ENCODE data around the gene GNAQ. TPM values are rescaled to one million over a fixed set of nuclear protein-coding genes. Genes with fewer than 3 reads are reported as not detected.
A peak's percentile ranks its signal among the peaks of the same experiment; 100 is the strongest.

GNAQ gene
- total and polyA plus RNA-seq, 2 experiments from 2014 or later = 21.1 to 43.1 TPM

DNA sequence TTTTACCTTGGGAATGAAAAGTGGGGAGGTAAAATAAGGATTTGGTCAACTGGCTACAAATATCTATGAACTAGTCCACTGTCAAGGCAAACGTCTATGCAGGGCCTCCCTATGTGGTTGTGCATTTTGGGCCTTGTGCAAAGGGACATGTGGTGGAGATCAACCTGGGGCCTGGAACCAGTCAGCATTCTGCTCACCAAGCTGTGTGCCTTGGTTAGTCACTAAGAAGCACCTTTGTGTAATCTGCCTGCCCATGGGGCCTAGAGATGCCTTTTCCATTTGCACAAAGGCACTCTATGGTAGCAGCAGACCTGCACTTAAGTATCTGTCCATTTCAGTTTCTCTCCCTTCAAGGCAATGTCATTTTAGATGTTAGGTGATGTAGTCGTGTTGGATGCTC is 184.0 kb downstream of the GNAQ start:
- Mint-ChIP-seq H3K4me3 (no peak overlapping the region), H3K36me3 (ENCODE audit: low read depth) (no peaks in the 10 kb centered on the region), H3K4me1 (peaks cover 30% of the 10 kb centered on the region), H3K27me3 (ENCODE audit: insufficient read depth, low read depth, poor library complexity) (no peaks in the 10 kb centered on the region), H3K27ac (peak overlapping the region; percentile 31; the same call in 1 of the 2 replicates), H3K9me3 (no peaks in the 10 kb centered on the region)
- Histone ChIP-seq H4K20me1 (replicated peaks; ENCODE audit: insufficient read depth) (0 out of 2 replicates have a peak, but pooled peaks cover 7% of the 10 kb centered on the region), H2AFZ (no peak overlapping the region), H3F3A (replicated peaks; ENCODE audit: low read depth) (no peaks in the 10 kb centered on the region), H3K4me3 (no peak overlapping the region), H3K27me3 (ENCODE audit: insufficient read depth) (no peaks in the 10 kb centered on the region), H3K4me1 (ENCODE audit: insufficient read depth) (no peaks in the 10 kb centered on the region), H3K36me3 (ENCODE audit: insufficient read depth) (no peaks in the 10 kb centered on the region), H3K27ac (ENCODE audit: low read depth) (no peak overlapping the region), H3K9me2 (ENCODE audit: insufficient read depth) (0 out of 2 replicates have a peak, but pooled peaks cover 5% of the 10 kb centered on the region), H3K79me2 (replicated peaks; ENCODE audit: insufficient read depth) (peaks cover 3% of the 10 kb centered on the region), H3K4me2 (no peak overlapping the region)
- no peak for TF ChIP-seq EZH2 (IDR thresholded peaks at IDR 0.05; ENCODE audit: low read depth, unreplicated experiment)
- TF ChIP-seq, protein P1, sequence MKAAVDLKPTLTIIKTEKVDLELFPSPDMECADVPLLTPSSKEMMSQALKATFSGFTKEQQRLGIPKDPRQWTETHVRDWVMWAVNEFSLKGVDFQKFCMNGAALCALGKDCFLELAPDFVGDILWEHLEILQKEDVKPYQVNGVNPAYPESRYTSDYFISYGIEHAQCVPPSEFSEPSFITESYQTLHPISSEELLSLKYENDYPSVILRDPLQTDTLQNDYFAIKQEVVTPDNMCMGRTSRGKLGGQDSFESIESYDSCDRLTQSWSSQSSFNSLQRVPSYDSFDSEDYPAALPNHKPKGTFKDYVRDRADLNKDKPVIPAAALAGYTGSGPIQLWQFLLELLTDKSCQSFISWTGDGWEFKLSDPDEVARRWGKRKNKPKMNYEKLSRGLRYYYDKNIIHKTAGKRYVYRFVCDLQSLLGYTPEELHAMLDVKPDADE (IDR thresholded peaks at IDR 0.05) = no peak
- no peak for TF ChIP-seq POLR2AphosphoS5 (IDR thresholded peaks at IDR 0.05; ENCODE audit: low read depth)
- no peak for TF ChIP-seq NANOG (IDR thresholded peaks at IDR 0.05; ENCODE audit: borderline replicate concordance)
- TF ChIP-seq, protein P2, sequence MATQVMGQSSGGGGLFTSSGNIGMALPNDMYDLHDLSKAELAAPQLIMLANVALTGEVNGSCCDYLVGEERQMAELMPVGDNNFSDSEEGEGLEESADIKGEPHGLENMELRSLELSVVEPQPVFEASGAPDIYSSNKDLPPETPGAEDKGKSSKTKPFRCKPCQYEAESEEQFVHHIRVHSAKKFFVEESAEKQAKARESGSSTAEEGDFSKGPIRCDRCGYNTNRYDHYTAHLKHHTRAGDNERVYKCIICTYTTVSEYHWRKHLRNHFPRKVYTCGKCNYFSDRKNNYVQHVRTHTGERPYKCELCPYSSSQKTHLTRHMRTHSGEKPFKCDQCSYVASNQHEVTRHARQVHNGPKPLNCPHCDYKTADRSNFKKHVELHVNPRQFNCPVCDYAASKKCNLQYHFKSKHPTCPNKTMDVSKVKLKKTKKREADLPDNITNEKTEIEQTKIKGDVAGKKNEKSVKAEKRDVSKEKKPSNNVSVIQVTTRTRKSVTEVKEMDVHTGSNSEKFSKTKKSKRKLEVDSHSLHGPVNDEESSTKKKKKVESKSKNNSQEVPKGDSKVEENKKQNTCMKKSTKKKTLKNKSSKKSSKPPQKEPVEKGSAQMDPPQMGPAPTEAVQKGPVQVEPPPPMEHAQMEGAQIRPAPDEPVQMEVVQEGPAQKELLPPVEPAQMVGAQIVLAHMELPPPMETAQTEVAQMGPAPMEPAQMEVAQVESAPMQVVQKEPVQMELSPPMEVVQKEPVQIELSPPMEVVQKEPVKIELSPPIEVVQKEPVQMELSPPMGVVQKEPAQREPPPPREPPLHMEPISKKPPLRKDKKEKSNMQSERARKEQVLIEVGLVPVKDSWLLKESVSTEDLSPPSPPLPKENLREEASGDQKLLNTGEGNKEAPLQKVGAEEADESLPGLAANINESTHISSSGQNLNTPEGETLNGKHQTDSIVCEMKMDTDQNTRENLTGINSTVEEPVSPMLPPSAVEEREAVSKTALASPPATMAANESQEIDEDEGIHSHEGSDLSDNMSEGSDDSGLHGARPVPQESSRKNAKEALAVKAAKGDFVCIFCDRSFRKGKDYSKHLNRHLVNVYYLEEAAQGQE (IDR thresholded peaks at IDR 0.05; ENCODE audit: unreplicated experiment) = no peak
- TF ChIP-seq ZNF331 (CRISPR knock-in tag; IDR thresholded peaks at IDR 0.05; ENCODE audit: low read depth) = no peak
- no peak for TF ChIP-seq CTCF (conservative IDR thresholded peaks at IDR 0.05; ENCODE audit: low read depth in 2 of 2)
- ATAC-seq = no peak
- no peak for DNase-seq (ENCODE audit: low spot score)

DNA sequence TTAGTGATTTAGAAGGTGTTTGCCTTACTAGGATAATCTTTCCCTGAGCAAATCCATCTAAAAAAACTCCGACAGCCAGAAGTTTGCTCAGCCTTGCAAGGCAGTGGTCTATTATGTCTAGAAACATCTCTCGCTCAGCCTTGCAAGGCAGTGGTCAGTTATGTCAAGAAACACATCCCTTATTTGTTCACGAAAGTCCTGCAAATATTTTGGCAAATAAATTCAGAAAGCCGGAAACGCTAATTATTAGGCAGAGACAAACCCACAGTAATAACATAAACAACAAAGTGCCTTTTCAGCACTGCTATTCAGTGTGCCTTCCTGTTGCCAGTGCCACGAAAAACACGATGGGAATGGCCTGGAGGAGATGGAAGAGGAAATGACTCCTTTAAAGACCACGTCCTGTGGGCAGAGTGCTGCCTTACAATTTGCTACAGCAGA is 184.5 kb downstream of the GNAQ start:
- peaks cover 30% of the 10 kb centered on the region for H3K4me1 Mint-ChIP-seq
- no peaks in the 10 kb centered on the region for H3K9me3 Mint-ChIP-seq
- H3K36me3 Mint-ChIP-seq (ENCODE audit: low read depth) = no peaks in the 10 kb centered on the region
- no peaks in the 10 kb centered on the region for H3K4me1 ChIP-seq (ENCODE audit: insufficient read depth)
- H3K4me3 Mint-ChIP-seq = no peak overlapping the region
- no peak overlapping the region for H2AFZ ChIP-seq
- no peaks in the 10 kb centered on the region for H3K36me3 ChIP-seq (ENCODE audit: insufficient read depth)
- TF ChIP-seq ZNF462 (CRISPR knock-in tag; IDR thresholded peaks at IDR 0.05) = no peak
- no peak overlapping the region for H3K27ac Mint-ChIP-seq
- 0 out of 2 replicates have a peak, but pooled peaks cover 5% of the 10 kb centered on the region for H3K9me2 ChIP-seq (ENCODE audit: insufficient read depth)
- 0 out of 2 replicates have a peak, but pooled peaks cover 7% of the 10 kb centered on the region for H4K20me1 ChIP-seq (replicated peaks; ENCODE audit: insufficient read depth)
- no peak overlapping the region for H3K27ac ChIP-seq (ENCODE audit: low read depth)
- no peaks in the 10 kb centered on the region for H3K27me3 Mint-ChIP-seq (ENCODE audit: insufficient read depth, low read depth, poor library complexity)
- no peaks in the 10 kb centered on the region for H3K27me3 ChIP-seq (ENCODE audit: insufficient read depth)
- H3K4me2 ChIP-seq = no peak overlapping the region
- no peak for DNase-seq (ENCODE audit: low spot score)
- H3F3A ChIP-seq (replicated peaks; ENCODE audit: low read depth) = no peaks in the 10 kb centered on the region
- no peak for ATAC-seq
- peaks cover 3% of the 10 kb centered on the region for H3K79me2 ChIP-seq (replicated peaks; ENCODE audit: insufficient read depth)
- H3K4me3 ChIP-seq = no peak overlapping the region
